ENCODE results near the gene AOC2.

DNA sequence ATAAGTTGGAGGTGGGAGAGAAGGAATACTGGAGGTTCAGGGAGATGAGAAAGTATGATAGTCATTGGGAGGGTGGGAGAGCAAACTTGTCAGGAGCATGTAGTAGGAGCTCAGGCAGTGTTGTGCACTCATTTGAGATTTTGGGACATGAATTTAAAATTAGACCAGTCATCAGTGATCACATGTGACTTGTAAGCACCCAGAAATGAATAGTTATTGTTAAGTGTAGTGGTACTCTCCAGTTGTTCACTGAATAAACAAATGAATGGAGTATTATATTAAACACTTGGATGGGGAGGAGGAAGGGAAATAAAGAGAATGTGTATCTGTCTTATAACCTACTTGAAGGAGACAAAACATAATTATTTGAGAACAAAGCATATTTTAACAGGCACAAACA, 13.4 kb upstream of the AOC2 start:
- TF ChIP-seq, protein P1, sequence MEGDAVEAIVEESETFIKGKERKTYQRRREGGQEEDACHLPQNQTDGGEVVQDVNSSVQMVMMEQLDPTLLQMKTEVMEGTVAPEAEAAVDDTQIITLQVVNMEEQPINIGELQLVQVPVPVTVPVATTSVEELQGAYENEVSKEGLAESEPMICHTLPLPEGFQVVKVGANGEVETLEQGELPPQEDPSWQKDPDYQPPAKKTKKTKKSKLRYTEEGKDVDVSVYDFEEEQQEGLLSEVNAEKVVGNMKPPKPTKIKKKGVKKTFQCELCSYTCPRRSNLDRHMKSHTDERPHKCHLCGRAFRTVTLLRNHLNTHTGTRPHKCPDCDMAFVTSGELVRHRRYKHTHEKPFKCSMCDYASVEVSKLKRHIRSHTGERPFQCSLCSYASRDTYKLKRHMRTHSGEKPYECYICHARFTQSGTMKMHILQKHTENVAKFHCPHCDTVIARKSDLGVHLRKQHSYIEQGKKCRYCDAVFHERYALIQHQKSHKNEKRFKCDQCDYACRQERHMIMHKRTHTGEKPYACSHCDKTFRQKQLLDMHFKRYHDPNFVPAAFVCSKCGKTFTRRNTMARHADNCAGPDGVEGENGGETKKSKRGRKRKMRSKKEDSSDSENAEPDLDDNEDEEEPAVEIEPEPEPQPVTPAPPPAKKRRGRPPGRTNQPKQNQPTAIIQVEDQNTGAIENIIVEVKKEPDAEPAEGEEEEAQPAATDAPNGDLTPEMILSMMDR (conservative IDR thresholded peaks at IDR 0.05; ENCODE audit: low read depth, low read length), result no peak
- TF ChIP-seq EZH2 (IDR thresholded peaks at IDR 0.05; ENCODE audit: low read length, unreplicated experiment), result no peak
- TF ChIP-seq EZH2phosphoT487 (IDR thresholded peaks at IDR 0.05; ENCODE audit: borderline replicate concordance, low read length), result no peak
